ENCODE data around the gene RBM3. TPM values are rescaled to one million over a fixed set of nuclear protein-coding genes. Genes with fewer than 3 reads are reported as not detected.
A peak's percentile ranks its signal among the peaks of the same experiment; 100 is the strongest.

RBM3 gene
- total RNA-seq, 1 donor from 2014 or later: 261 TPM

GRCh38 chrX:48533165-48533564 lies 41.1 kb upstream of the RBM3 start:
- peaks cover 14% of the 10 kb centered on the region for H3K36me3 Mint-ChIP-seq (ENCODE audit: low read depth)
- no peak overlapping the region for H3K4me3 Mint-ChIP-seq
- no peak for DNase-seq (ENCODE audit: low read depth, low spot score)
- no peak overlapping the region for H3K27ac Mint-ChIP-seq (ENCODE audit: unreplicated experiment)
- no peaks in the 10 kb centered on the region for H3K27me3 Mint-ChIP-seq (ENCODE audit: low read depth)
- H3K4me1 Mint-ChIP-seq: no peaks in the 10 kb centered on the region
- no peak for TF ChIP-seq CTCF (conservative IDR thresholded peaks at IDR 0.05)
- peaks cover 9% of the 10 kb centered on the region for H3K9me3 Mint-ChIP-seq

GRCh38 chrX:48538641-48539344 lies 35.5 kb upstream of the RBM3 start:
- Mint-ChIP-seq H3K27me3 (ENCODE audit: low read depth) (no peaks in the 10 kb centered on the region), H3K4me1 (peaks cover 7% of the 10 kb centered on the region), H3K27ac (ENCODE audit: unreplicated experiment) (peak overlapping the region; percentile 81), H3K36me3 (ENCODE audit: low read depth) (peaks cover 1% of the 10 kb centered on the region), H3K4me3 (peak overlapping the region; percentile 93), H3K9me3 (peaks cover 5% of the 10 kb centered on the region)
- no peak for TF ChIP-seq CTCF (conservative IDR thresholded peaks at IDR 0.05)
- DNase-seq (ENCODE audit: low read depth, low spot score): no peak

- peaks cover 3% of the 10 kb centered on the region for H3K36me3 Mint-ChIP-seq (ENCODE audit: low read depth)
- H3K9me3 Mint-ChIP-seq: peaks cover under 1% of the 10 kb centered on the region
- peak; percentile 85 for DNase-seq (ENCODE audit: low read depth, low spot score)
- H3K27ac Mint-ChIP-seq (ENCODE audit: unreplicated experiment): peak within 1 kb of the TSS; percentile 88
- peak within 1 kb of the TSS; percentile 93 for H3K4me3 Mint-ChIP-seq
- peaks cover 7% of the 10 kb centered on the region for H3K4me1 Mint-ChIP-seq
- peak; percentile 55 for TF ChIP-seq CTCF (conservative IDR thresholded peaks at IDR 0.05)
- H3K27me3 Mint-ChIP-seq (ENCODE audit: low read depth): no peaks in the 10 kb centered on the region
Observed at GRCh38 chrX:48539345-48540027, 34.8 kb upstream of the RBM3 start, which contains the start of gene TBC1D25. TBC1D25 (plus strand) TSS chrX:48539714; CDS start chrX:48539798, 84 bp downstream.

GRCh38 chrX:48540028-48540375 lies 34.3 kb upstream of the RBM3 start:
- Mint-ChIP-seq H3K9me3 (no peaks in the 10 kb centered on the region), H3K27me3 (ENCODE audit: low read depth) (no peaks in the 10 kb centered on the region), H3K36me3 (ENCODE audit: low read depth) (peaks cover 3% of the 10 kb centered on the region), H3K4me1 (peaks cover 7% of the 10 kb centered on the region), H3K27ac (ENCODE audit: unreplicated experiment) (peak overlapping the region; percentile 88), H3K4me3 (peak overlapping the region; percentile 93)
- no peak for TF ChIP-seq CTCF (conservative IDR thresholded peaks at IDR 0.05)
- DNase-seq (ENCODE audit: low read depth, low spot score): no peak

- H3K4me1 Mint-ChIP-seq: peaks cover 7% of the 10 kb centered on the region
Observed at GRCh38 chrX:48540480-48540879, 33.8 kb upstream of the RBM3 start.

More at GRCh38 chrX:48540480-48540879, 33.8 kb upstream of the RBM3 start:
- no peak for TF ChIP-seq CTCF (conservative IDR thresholded peaks at IDR 0.05)
- peak overlapping the region; percentile 93 for H3K4me3 Mint-ChIP-seq
- H3K27ac Mint-ChIP-seq (ENCODE audit: unreplicated experiment): no peak overlapping the region
- peaks cover 3% of the 10 kb centered on the region for H3K36me3 Mint-ChIP-seq (ENCODE audit: low read depth)
- no peak for DNase-seq (ENCODE audit: low read depth, low spot score)
- H3K27me3 Mint-ChIP-seq (ENCODE audit: low read depth): no peaks in the 10 kb centered on the region
- no peaks in the 10 kb centered on the region for H3K9me3 Mint-ChIP-seq

Measured in neural crest cell (in vitro differentiated cells).